GM19238 (cell line): ENCODE data around the gene COL28A1.
"Not testable (repeated sequence)": the region's sequence is repeated elsewhere in the genome, so short reads cannot be mapped to it uniquely, and the experiment has no call there.

Experiments
- DNase-seq: peaks from one replicate; pipeline ENCODE4 v3.0.0; 2011; ENCODE audit warnings: low spot score; ENCODE audit not compliant: insufficient read length

Gene COL28A1

GRCh38 chr7:7475601-7476000 lies 60.1 kb downstream of the COL28A1 start:
- DNase-seq: no peak

GRCh38 chr7:7474436-7474835 lies 61.2 kb downstream of the COL28A1 start:
- no peak for DNase-seq

- DNase-seq: not testable (repeated sequence)
Measured at GRCh38 chr7:7464991-7465765, 70.5 kb downstream of the COL28A1 start.

- no peak for DNase-seq
Measured at GRCh38 chr7:7454000-7454399, 81.7 kb downstream of the COL28A1 start.

- no peak for DNase-seq
Measured at GRCh38 chr7:7452652-7453051, 83.0 kb downstream of the COL28A1 start.

GRCh38 chr7:7452119-7452518 lies 83.6 kb downstream of the COL28A1 start:
- no peak for DNase-seq

GRCh38 chr7:7449055-7449454 lies 86.6 kb downstream of the COL28A1 start:
- no peak for DNase-seq

- DNase-seq: no peak
Measured at GRCh38 chr7:7446616-7447015, 89.1 kb downstream of the COL28A1 start.

GRCh38 chr7:7443806-7444350 lies 91.8 kb downstream of the COL28A1 start:
- DNase-seq: no peak

GRCh38 chr7:7439564-7439963 lies 96.1 kb downstream of the COL28A1 start:
- DNase-seq: no peak

- no peak for DNase-seq
Measured at GRCh38 chr7:7438851-7439250, 96.8 kb downstream of the COL28A1 start.

- no peak for DNase-seq
Measured at GRCh38 chr7:7435978-7436377, 99.7 kb downstream of the COL28A1 start.

GRCh38 chr7:7434329-7434728 lies 101.3 kb downstream of the COL28A1 start:
- DNase-seq: no peak

GRCh38 chr7:7433811-7434210 lies 101.9 kb downstream of the COL28A1 start:
- no peak for DNase-seq

GRCh38 chr7:7432979-7433378 lies 102.7 kb downstream of the COL28A1 start:
- DNase-seq: no peak

- no peak for DNase-seq
Measured at GRCh38 chr7:7428806-7429205, 106.9 kb downstream of the COL28A1 start.

GRCh38 chr7:7427363-7427762 lies 108.3 kb downstream of the COL28A1 start:
- DNase-seq: no peak

GRCh38 chr7:7426676-7427075 lies 109.0 kb downstream of the COL28A1 start:
- DNase-seq: no peak

GRCh38 chr7:7425321-7425720 lies 110.4 kb downstream of the COL28A1 start:
- DNase-seq: no peak

GRCh38 chr7:7424151-7424873 lies 111.4 kb downstream of the COL28A1 start:
- peak; percentile 31 for DNase-seq

- DNase-seq: no peak
Measured at GRCh38 chr7:7422641-7423040, 113.0 kb downstream of the COL28A1 start.

GRCh38 chr7:7421826-7422225 lies 113.8 kb downstream of the COL28A1 start:
- DNase-seq: no peak

- no peak for DNase-seq
Measured at GRCh38 chr7:7418997-7419396, 116.7 kb downstream of the COL28A1 start.
